Keratinocyte (primary cell): Measurements from ENCODE around the gene CENPL.

Experiments used
- EZH2 ChIP-seq: IDR thresholded peaks from one replicate; pipeline ENCODE4 v1.6.1; 2012; ENCODE audit warnings: inconsistent platforms, mild to moderate bottlenecking, low read length, moderate library complexity
- TF ChIP-seq, protein P1 (sequence below), 3 experiments: IDR thresholded peaks in 1 of 3; conservative IDR thresholded peaks in 1 of 3; optimal IDR thresholded peaks in 1 of 3; 2 replicates in 2 of 3; 3 replicates in 1 of 3; pipeline versions ENCODE3 to v1.5.1; 2011; ENCODE audit warnings: low read length in 3 of 3, mild to moderate bottlenecking in 3 of 3, moderate library complexity in 2 of 3, control low read depth in 1 of 3, inconsistent platforms in 1 of 3; ENCODE audit not compliant: insufficient read depth in 2 of 3; ENCODE audit errors: extremely low read depth in 1 of 3

- TF ChIP-seq, protein P1, sequence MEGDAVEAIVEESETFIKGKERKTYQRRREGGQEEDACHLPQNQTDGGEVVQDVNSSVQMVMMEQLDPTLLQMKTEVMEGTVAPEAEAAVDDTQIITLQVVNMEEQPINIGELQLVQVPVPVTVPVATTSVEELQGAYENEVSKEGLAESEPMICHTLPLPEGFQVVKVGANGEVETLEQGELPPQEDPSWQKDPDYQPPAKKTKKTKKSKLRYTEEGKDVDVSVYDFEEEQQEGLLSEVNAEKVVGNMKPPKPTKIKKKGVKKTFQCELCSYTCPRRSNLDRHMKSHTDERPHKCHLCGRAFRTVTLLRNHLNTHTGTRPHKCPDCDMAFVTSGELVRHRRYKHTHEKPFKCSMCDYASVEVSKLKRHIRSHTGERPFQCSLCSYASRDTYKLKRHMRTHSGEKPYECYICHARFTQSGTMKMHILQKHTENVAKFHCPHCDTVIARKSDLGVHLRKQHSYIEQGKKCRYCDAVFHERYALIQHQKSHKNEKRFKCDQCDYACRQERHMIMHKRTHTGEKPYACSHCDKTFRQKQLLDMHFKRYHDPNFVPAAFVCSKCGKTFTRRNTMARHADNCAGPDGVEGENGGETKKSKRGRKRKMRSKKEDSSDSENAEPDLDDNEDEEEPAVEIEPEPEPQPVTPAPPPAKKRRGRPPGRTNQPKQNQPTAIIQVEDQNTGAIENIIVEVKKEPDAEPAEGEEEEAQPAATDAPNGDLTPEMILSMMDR (optimal IDR thresholded peaks at IDR 0.05 in 1 of 3, IDR thresholded peaks at IDR 0.05 in 1 of 3, conservative IDR thresholded peaks at IDR 0.05 in 1 of 3; ENCODE audit: extremely low read depth in 1 of 3, insufficient read depth in 2 of 3, low read length in 3 of 3): no peak
- no peak for TF ChIP-seq EZH2
Measured at GRCh38 chr1:173866413-173867115, 41.9 kb upstream of the CENPL start.
